GM12874 (cell line): ENCODE data around the gene PRPF38B.
A peak's percentile ranks its signal among the peaks of the same experiment; 100 is the strongest.

ENCODE experiments used
- CTCF ChIP-seq: IDR thresholded peaks from 2 replicates; pipeline ENCODE4 v1.5.1; 2011; ENCODE audit warnings: low read depth, mild to moderate bottlenecking, control low read depth, low read length, moderate library complexity; ENCODE audit not compliant: insufficient read depth

Gene PRPF38B

GRCh38 chr1:108732398-108732797, 40.3 kb downstream of the PRPF38B start:
- no peak for TF ChIP-seq CTCF

GRCh38 chr1:108734171-108734865, 42.2 kb downstream of the PRPF38B start:
- TF ChIP-seq CTCF, result no peak

GRCh38 chr1:108742253-108742652, 50.1 kb downstream of the PRPF38B start:
- TF ChIP-seq CTCF, result no peak

GRCh38 chr1:108745980-108746381, 53.9 kb downstream of the PRPF38B start:
- no peak for TF ChIP-seq CTCF

- peak; percentile 97 for TF ChIP-seq CTCF
These were observed 54.5 kb downstream of the PRPF38B start, which contains the start of gene STXBP3 for GRCh38 chr1:108746382-108747170. Gene STXBP3 (plus strand): TSS chr1:108746674. CDS start chr1:108746738, 64 bp downstream.

- TF ChIP-seq CTCF, result no peak
These were observed 55.2 kb downstream of the PRPF38B start for GRCh38 chr1:108747171-108747850.

GRCh38 chr1:108747898-108748297, 55.8 kb downstream of the PRPF38B start:
- no peak for TF ChIP-seq CTCF
